Heart left ventricle (tissue), 16 donors: Measurements from ENCODE around the gene LTBP2. TPM values are rescaled to one million over a fixed set of nuclear protein-coding genes. Genes with fewer than 3 reads are reported as not detected.
A peak's percentile ranks its signal among the peaks of the same experiment; 100 is the strongest.

Experiments used
- ATAC-seq, 4 donors: fragments of 200-7000 bp; cut with Tn5 transposase; one replicate each; pipeline ENCODE4 v1.9.1; 2020 to 2022; ENCODE audit warnings: moderate library complexity in 4 of 4, mild to moderate bottlenecking in 3 of 4, moderate number of reproducible peaks in 1 of 4
- DNase-seq, 5 donors: peaks; one replicate each; pipeline ENCODE4 v3.0.0-alpha.2; 2020
- H3K27ac ChIP-seq, 12 donors: fragments of 200-600 bp; sonication (generic) in 4 of 12; one replicate each; pipeline versions ENCODE4 v1.5.0 to v1.8.0; 2016 to 2022; ENCODE audit warnings: mild to moderate bottlenecking in 2 of 12
- H3K27me3 ChIP-seq, 9 donors: fragments of 200-600 bp; sonication (generic) in 2 of 9; one replicate each; pipeline versions ENCODE4 v1.5.1 to v1.8.0; 2016 to 2022; ENCODE audit warnings: mild to moderate bottlenecking in 3 of 9
- H3K36me3 ChIP-seq, 9 donors: fragments of 200-600 bp; sonication (generic) in 2 of 9; one replicate each; pipeline versions ENCODE4 v1.5.0 to v1.8.0; 2018 to 2022; ENCODE audit warnings: mild to moderate bottlenecking in 2 of 9
- H3K4me1 ChIP-seq, 12 donors: fragments of 200-600 bp; sonication (generic) in 4 of 12; one replicate each; pipeline versions ENCODE4 v1.5.0 to v1.8.0; 2016 to 2022; ENCODE audit warnings: mild to moderate bottlenecking in 3 of 12
- H3K4me3 ChIP-seq, 12 donors: fragments of 200-600 bp; sonication (generic) in 4 of 12; one replicate each; pipeline versions ENCODE4 v1.5.0 to v1.8.0; 2017 to 2022; ENCODE audit warnings: mild to moderate bottlenecking in 9 of 12, moderate library complexity in 4 of 12
- H3K9me3 ChIP-seq, 12 donors: fragments of 200-600 bp; sonication (generic) in 4 of 12; one replicate each; pipeline versions ENCODE4 v1.5.0 to v1.8.0; 2016 to 2022; ENCODE audit warnings: mild to moderate bottlenecking in 1 of 12
- CTCF ChIP-seq, 12 donors: fragments of 200-600 bp; sonication (generic) in 4 of 12; IDR thresholded peaks; one replicate each; pipeline versions ENCODE4 v1.5.0 to v1.8.0; 2018 to 2022; ENCODE audit warnings: antibody characterized with exemption in 12 of 12, mild to moderate bottlenecking in 5 of 12
- POLR2A ChIP-seq, 2 donors: fragments of 450-650 bp; IDR thresholded peaks; one replicate each; pipeline ENCODE4 v1.6.1; 2017; ENCODE audit warnings: antibody characterized with exemption in 2 of 2, mild to moderate bottlenecking in 2 of 2, moderate library complexity in 2 of 2
- WGBS, 4 donors: extraction: QIAGEN DNeasy Blood & Tissue Kit in 2 of 4; methylation state at CpG; one replicate each; pipeline versions ENCODE4 v1.1.5 to v1.1.7; 2013 to 2018; 5-methylcytosine and 5-hydroxymethylcytosine counted together
- intact Hi-C, 10 donors: fragments of 100-400 bp; cut with DNase I; formaldehyde crosslinking; loops; one replicate each; pipeline versions ENCODE4 v1.11.1 to v1.14.2; 2022
- polyA plus RNA-seq, 2 donors: library from polyadenylated mRNA; stranded (reverse); fragments of 200-250 nt; gene quantifications; one replicate each; pipeline ENCODE4 v1.2.3, GENCODE V29; 2013
- total RNA-seq, 9 donors: library from RNA; depleted of rRNA in 2 of 9; stranded (reverse); fragments of >200 nt in 2 of 9; fragmentation: NEBNext Ultra II Directional in 3 of 9; extraction: Animal tissue kit (Norgen Biotek cat#: 25700) in 3 of 9; gene quantifications; one replicate each; pipeline versions ENCODE4 v1.1.0 to v1.2.4, GENCODE V29; 2016 to 2023
- donor health status: ischemic (EF 13 %, LVEDD 7.1; RV severe dilation, severe dysfunction).
- donor health status: healthy with polysubstance abuse.
- donor health status: DM: no; HTN: yes; CAD: no.
- donor health status: DM: no; HTN: no; CAD: no.
- donor health status: ischemic (EF 25% LVEDD 6.9; RV normal size, moderate dysfunction).
- donor health status: ischemic (EF 25% LVEDD 5.7; RV mildly dilated, moderate dysfunction).
- donor health status: healthy.
- donor health status: DM: yes; HTN: yes; CAD: no.
- donor health status: ischemic (EF 35%, LVEDD 5.7; RV mildly dilated, moderate dysfunction).
- donor health status: nonischemic (EF 11% LVEDD 7.7; RV severe dilation, severe dysfunction).
- donor health status: DM: yes; HTN: yes; CAD: no.
- donor health status: PGD.
- donor health status: ischemic (EF 29% LVEDD 5.4; RV normal size, mild dysfunction).
- donor health status: nonischemic (EF 23%, LVEDD 6.1; RV moderate dilation, normal function).

Gene LTBP2
- total and polyA plus RNA-seq, 11 donors, result 4.0 to 69.1 (median 29.5) TPM

GRCh38 chr14:74563586-74564159 is 48.4 kb downstream of the LTBP2 start:
- ATAC-seq, result no peak
- intact Hi-C loops, result no loop called here
- TF ChIP-seq POLR2A (IDR thresholded peaks at IDR 0.05), result no peak
- TF ChIP-seq CTCF (IDR thresholded peaks at IDR 0.05), result no peak
- H3K4me3 ChIP-seq, result no peak overlapping the region
- H3K27me3 ChIP-seq, result no peaks in the 10 kb centered on the region
- peak overlapping the region in 1 of 12 donors; percentile 9 for H3K27ac ChIP-seq
- WGBS, 4 donors, result 81 to 89% (median 86%) methylated on average over 3 of the region's 3 CpGs
- H3K9me3 ChIP-seq, result no peaks in the 10 kb centered on the region
- DNase-seq, result no peak
- H3K4me1 ChIP-seq, result peaks cover 0 to 58% (median 14%) of the 10 kb centered on the region in 12 donors
- peaks cover 0 to 7% (median 0%) of the 10 kb centered on the region in 9 donors for H3K36me3 ChIP-seq

- intact Hi-C loops, result no loop called here
- H3K36me3 ChIP-seq, result peaks cover 0 to 7% (median 0%) of the 10 kb centered on the region in 9 donors
- peak in 1 of 5 donors; percentile 6 for DNase-seq
- H3K4me3 ChIP-seq, result no peak overlapping the region
- H3K9me3 ChIP-seq, result no peaks in the 10 kb centered on the region
- peaks cover 0 to 58% (median 12%) of the 10 kb centered on the region in 12 donors for H3K4me1 ChIP-seq
- no peak for ATAC-seq
- peak overlapping the region in 1 of 12 donors; percentile 9 for H3K27ac ChIP-seq
- WGBS, 4 donors, result 87 to 94% (median 89%) methylated on average over 5 of the region's 5 CpGs
- TF ChIP-seq CTCF (IDR thresholded peaks at IDR 0.05), result no peak
- no peak for TF ChIP-seq POLR2A (IDR thresholded peaks at IDR 0.05)
- no peaks in the 10 kb centered on the region for H3K27me3 ChIP-seq
Observed at GRCh38 chr14:74563233-74563585, 48.8 kb downstream of the LTBP2 start.

GRCh38 chr14:74562515-74563232 is 49.4 kb downstream of the LTBP2 start:
- Histone ChIP-seq H3K4me3 (no peak overlapping the region), H3K4me1 (peaks cover 0 to 53% (median 11%) of the 10 kb centered on the region in 12 donors)
- ATAC-seq, result no peak

More at GRCh38 chr14:74562515-74563232, 49.4 kb downstream of the LTBP2 start:
- H3K27ac ChIP-seq, result no peak overlapping the region
- peak in 1 of 5 donors; percentile 1 for DNase-seq
- intact Hi-C loops, result no loop called here
- peaks cover 0 to 7% (median 0%) of the 10 kb centered on the region in 9 donors for H3K36me3 ChIP-seq
- H3K27me3 ChIP-seq, result no peaks in the 10 kb centered on the region
- no peaks in the 10 kb centered on the region for H3K9me3 ChIP-seq
- WGBS, 4 donors, result 42 to 55% (median 48%) methylated on average over 3 of the region's 3 CpGs
- TF ChIP-seq CTCF (IDR thresholded peaks at IDR 0.05) (no peak), POLR2A (IDR thresholded peaks at IDR 0.05) (no peak)
